Esophagus squamous epithelium (tissue), 5 donors: ENCODE results near the gene TSPAN9. TPM values are rescaled to one million over a fixed set of nuclear protein-coding genes. Genes with fewer than 3 reads are reported as not detected.

Source experiments
- DNase-seq: peaks from one replicate; lab custom pipeline; 2025; lab: John Stamatoyannopoulos, UW
- H3K27ac ChIP-seq, 4 donors: fragments of 200-600 bp; sonication (generic); one replicate each; pipeline ENCODE4 v1.5.1; 2016 to 2019; ENCODE audit warnings: mild to moderate bottlenecking in 1 of 4
- H3K27me3 ChIP-seq, 4 donors: fragments of 200-600 bp; sonication (generic); 1 replicate in 3 of 4; 2 replicates in 1 of 4; pipeline versions ENCODE4 v1.5.1 to v1.6.0; 2017 to 2021; ENCODE audit warnings: antibody characterized with exemption in 1 of 4
- H3K36me3 ChIP-seq, 3 donors: fragments of 200-600 bp; sonication (generic); one replicate each; pipeline ENCODE4 v1.5.1; 2016 to 2019
- H3K4me1 ChIP-seq, 3 donors: fragments of 200-600 bp; sonication (generic); one replicate each; pipeline ENCODE4 v1.5.1; 2017 to 2019
- H3K4me3 ChIP-seq, 4 donors: fragments of 200-600 bp; sonication (generic); 1 replicate in 3 of 4; 2 replicates in 1 of 4; pipeline ENCODE4 v1.5.1; 2016 to 2019; ENCODE audit warnings: mild to moderate bottlenecking in 2 of 4, moderate library complexity in 1 of 4
- H3K9me3 ChIP-seq, 3 donors: fragments of 200-600 bp; sonication (generic); one replicate each; pipeline ENCODE4 v1.5.1; 2016 to 2019
- POLR2A ChIP-seq, 4 donors: fragments of 450-650 bp; IDR thresholded peaks; one replicate each; pipeline ENCODE4 v1.6.1; 2017; ENCODE audit warnings: antibody characterized with exemption in 4 of 4, mild to moderate bottlenecking in 4 of 4, moderate library complexity in 3 of 4
- WGBS, 2 donors: methylation state at CpG; one replicate each; pipeline ENCODE4 v1.1.5; 2018; 5-methylcytosine and 5-hydroxymethylcytosine counted together
- intact Hi-C: fragments of 100-400 bp; cut with DNase I; formaldehyde crosslinking; loops from one replicate; pipeline ENCODE4 v1.15.0; 2022
- total RNA-seq, 4 donors: library from RNA; depleted of rRNA; stranded (reverse); fragments of >200 nt; gene quantifications; one replicate each; pipeline ENCODE4 v1.1.0, GENCODE V29; 2016
- TF ChIP-seq, protein P1 (sequence below), 6 experiments: fragments of 450-650 bp in 4 of 6; fragments of 200-600 bp in 2 of 6; sonication (generic) in 2 of 6; IDR thresholded peaks; one replicate each; pipeline ENCODE4 v1.5.1; 2016 to 2019; ENCODE audit warnings: antibody characterized with exemption in 6 of 6, mild to moderate bottlenecking in 4 of 6, moderate library complexity in 4 of 6
- donor health status: DM: yes; HTN: yes; CAD: no.

TSPAN9 gene
- total RNA-seq, 4 donors from 2014 or later: 10.6 to 23.7 (median 17.6) TPM

DNA sequence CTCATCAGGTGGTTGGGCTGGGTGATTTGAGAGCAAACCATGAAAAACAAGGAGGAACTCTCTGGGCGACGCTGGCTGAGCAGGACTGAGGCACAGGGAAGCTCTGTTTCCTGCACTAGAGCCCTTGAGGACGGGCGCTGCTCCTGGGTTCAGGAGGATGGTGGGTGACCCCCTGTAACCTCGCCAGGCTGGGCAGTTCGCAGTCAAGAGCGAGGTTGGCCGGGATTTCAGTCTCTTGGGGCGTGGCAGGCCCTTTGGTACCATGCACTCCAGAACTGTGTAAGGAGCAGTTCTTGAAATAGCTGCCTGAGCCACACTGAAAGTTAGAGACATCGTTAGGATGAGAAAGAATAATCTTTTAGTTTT, 202.2 kb downstream of the TSPAN9 start:
- Histone ChIP-seq H3K36me3 (peaks cover 0 to 57% (median 6%) of the 10 kb centered on the region in 3 donors), H3K27me3 (no peaks in the 10 kb centered on the region), H3K9me3 (no peaks in the 10 kb centered on the region), H3K4me1 (peaks cover 0 to 15% (median 4%) of the 10 kb centered on the region in 3 donors), H3K4me3 (no peak overlapping the region), H3K27ac (no peak overlapping the region)
- TF ChIP-seq, protein P1, sequence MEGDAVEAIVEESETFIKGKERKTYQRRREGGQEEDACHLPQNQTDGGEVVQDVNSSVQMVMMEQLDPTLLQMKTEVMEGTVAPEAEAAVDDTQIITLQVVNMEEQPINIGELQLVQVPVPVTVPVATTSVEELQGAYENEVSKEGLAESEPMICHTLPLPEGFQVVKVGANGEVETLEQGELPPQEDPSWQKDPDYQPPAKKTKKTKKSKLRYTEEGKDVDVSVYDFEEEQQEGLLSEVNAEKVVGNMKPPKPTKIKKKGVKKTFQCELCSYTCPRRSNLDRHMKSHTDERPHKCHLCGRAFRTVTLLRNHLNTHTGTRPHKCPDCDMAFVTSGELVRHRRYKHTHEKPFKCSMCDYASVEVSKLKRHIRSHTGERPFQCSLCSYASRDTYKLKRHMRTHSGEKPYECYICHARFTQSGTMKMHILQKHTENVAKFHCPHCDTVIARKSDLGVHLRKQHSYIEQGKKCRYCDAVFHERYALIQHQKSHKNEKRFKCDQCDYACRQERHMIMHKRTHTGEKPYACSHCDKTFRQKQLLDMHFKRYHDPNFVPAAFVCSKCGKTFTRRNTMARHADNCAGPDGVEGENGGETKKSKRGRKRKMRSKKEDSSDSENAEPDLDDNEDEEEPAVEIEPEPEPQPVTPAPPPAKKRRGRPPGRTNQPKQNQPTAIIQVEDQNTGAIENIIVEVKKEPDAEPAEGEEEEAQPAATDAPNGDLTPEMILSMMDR (IDR thresholded peaks at IDR 0.05): no peak
- TF ChIP-seq POLR2A (IDR thresholded peaks at IDR 0.05): no peak
- no peak for DNase-seq
- intact Hi-C loops: loop anchor here (5.0 kb wide), 1 partner anchor 142 kb away; no protein-coding TSS in a partner anchor
- 73 to 80% methylated on average over 9 to 10 of the region's 10 CpGs for WGBS, 2 donors

DNA sequence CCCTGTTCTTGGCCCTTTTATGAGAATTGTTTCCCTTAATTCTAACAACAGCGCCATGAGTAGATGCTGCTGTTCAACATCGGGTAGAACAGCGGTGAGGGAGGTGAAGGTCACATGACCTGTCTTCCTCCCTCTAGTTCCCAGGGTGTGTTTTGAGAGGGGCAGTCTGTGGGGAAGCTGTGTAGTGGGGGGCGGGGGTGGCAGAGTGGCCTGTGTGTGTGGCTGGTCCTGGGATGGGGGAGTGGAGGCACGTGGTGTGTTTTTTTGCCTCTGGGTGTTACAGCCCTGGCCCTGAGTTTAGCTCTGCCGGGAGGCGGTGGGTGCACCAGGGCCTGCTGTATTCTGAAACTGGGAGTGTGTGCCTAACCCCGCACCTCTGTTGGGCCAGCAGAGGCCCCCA, 202.7 kb downstream of the TSPAN9 start:
- Histone ChIP-seq H3K27me3 (no peaks in the 10 kb centered on the region), H3K27ac (no peak overlapping the region), H3K36me3 (peaks cover 0 to 62% (median 6%) of the 10 kb centered on the region in 3 donors), H3K4me3 (no peak overlapping the region), H3K4me1 (peaks cover 0 to 14% (median 4%) of the 10 kb centered on the region in 3 donors), H3K9me3 (no peaks in the 10 kb centered on the region)
- intact Hi-C loops: loop anchor here (5.0 kb wide), 1 partner anchor 143 kb away; no protein-coding TSS in a partner anchor
- no peak for TF ChIP-seq POLR2A (IDR thresholded peaks at IDR 0.05)
- TF ChIP-seq, protein P1 (IDR thresholded peaks at IDR 0.05): no peak
- WGBS, 2 donors: 63% methylated on average over 4 of the region's 8 CpGs
- DNase-seq: no peak

DNA sequence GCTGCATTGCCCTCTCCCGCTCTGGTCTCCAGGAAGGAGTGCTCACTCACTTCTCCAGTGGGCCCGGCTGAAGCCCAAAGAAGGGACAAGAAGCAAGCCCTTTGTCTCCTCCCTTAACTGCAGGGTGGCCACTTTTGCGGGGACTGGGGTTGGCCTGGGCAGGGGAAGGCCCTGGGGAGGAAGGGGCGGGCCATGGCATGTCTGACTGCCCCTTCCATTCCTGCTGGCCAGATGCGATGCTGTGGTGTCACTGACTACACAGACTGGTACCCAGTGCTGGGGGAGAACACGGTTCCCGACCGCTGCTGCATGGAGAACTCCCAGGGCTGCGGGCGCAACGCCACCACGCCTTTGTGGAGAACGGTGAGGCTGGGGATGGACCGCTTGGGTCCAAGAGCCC, 203.8 kb downstream of the TSPAN9 start:
- WGBS, 2 donors: 100% methylated on average over 1 to 2 of the region's 14 CpGs
- TF ChIP-seq, protein P1 (IDR thresholded peaks at IDR 0.05): no peak
- no peak for TF ChIP-seq POLR2A (IDR thresholded peaks at IDR 0.05)
- Histone ChIP-seq H3K36me3 (peaks cover 0 to 73% (median 6%) of the 10 kb centered on the region in 3 donors), H3K4me1 (peaks cover 0 to 9% (median 0%) of the 10 kb centered on the region in 3 donors), H3K27me3 (no peaks in the 10 kb centered on the region), H3K9me3 (no peaks in the 10 kb centered on the region), H3K27ac (no peak overlapping the region), H3K4me3 (no peak overlapping the region)
- intact Hi-C loops: no loop called here
- DNase-seq: no peak

DNA sequence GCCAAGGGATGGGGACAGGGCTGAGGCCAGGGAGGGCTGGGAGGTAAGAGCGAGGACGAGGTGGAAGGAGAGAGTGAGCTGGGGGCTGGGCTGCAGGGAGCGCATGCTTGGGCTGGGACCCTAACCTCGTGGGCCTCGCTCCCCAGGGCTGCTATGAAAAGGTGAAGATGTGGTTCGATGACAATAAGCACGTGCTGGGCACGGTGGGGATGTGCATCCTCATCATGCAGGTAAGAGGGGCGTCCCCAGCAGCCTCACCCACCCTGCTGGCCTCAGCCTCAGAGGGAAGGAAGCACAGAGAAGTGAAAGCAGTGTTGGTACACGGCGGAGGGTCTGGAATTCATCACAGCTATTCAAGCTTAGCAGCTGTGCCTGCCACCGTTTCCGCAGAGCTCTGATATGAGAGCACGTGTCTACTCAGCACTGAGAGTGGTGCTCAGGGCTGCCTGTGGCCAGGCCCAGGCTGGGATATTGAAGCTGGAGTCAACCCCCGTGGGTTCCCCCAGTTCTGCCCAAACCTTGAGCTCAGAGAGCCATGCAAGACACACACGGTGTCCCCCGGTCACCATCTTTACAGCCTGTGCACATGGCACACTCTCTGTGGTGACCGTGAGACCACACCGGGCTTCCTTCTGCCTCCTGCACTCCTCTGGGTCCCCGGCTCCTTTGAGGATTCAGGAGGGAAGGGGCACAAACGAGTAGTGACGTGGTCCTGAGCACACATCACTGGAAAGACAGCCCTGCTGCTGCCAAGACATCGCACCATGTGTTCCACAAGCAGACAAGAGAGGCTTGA, 204.6 kb downstream of the TSPAN9 start:
- WGBS, 2 donors: 77 to 80% methylated on average over 9 to 16 of the region's 23 CpGs

DNA sequence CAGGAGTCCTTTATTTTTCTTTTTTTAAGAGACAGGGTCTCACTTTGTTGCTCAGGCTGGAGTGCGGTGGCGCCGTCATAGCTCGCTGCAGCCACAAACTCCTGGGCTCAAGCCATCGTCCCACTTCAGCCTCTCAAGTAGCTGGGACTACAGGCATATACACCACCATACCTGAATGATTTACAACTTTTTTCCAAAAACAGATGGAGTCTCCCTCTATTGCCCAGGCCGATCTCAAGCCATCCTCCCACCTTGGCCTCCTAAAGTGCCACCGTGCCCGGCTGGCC, 205.1 kb downstream of the TSPAN9 start:
- no peaks in the 10 kb centered on the region for H3K9me3 ChIP-seq
- peaks cover 0 to 83% (median 6%) of the 10 kb centered on the region in 3 donors for H3K36me3 ChIP-seq
- H3K4me3 ChIP-seq: no peak overlapping the region
- 77 to 91% methylated on average over 7 to 8 of the region's 8 CpGs for WGBS, 2 donors
- TF ChIP-seq, protein P1 (IDR thresholded peaks at IDR 0.05): no peak
- TF ChIP-seq POLR2A (IDR thresholded peaks at IDR 0.05): no peak
- intact Hi-C loops: no loop called here
- no peak for DNase-seq
- no peaks in the 10 kb centered on the region for H3K27me3 ChIP-seq
- no peak overlapping the region for H3K27ac ChIP-seq
- peaks cover 0 to 3% (median 0%) of the 10 kb centered on the region in 3 donors for H3K4me1 ChIP-seq

More for the DNA sequence above, 204.6 kb downstream of the TSPAN9 start:
- Histone ChIP-seq H3K4me3 (no peak overlapping the region), H3K9me3 (no peaks in the 10 kb centered on the region), H3K27me3 (no peaks in the 10 kb centered on the region), H3K27ac (no peak overlapping the region), H3K4me1 (peaks cover 0 to 9% (median 0%) of the 10 kb centered on the region in 3 donors), H3K36me3 (peaks cover 0 to 80% (median 6%) of the 10 kb centered on the region in 3 donors)
- no peak for DNase-seq
- intact Hi-C loops: no loop called here
- no peak for TF ChIP-seq POLR2A (IDR thresholded peaks at IDR 0.05)
- TF ChIP-seq, protein P1 (IDR thresholded peaks at IDR 0.05): no peak
